Activated CD8-positive, alpha-beta memory T cell treated with anti-CD3 and anti-CD28 coated beads for 4 hours (primary cell): ENCODE measurements around the gene ZNF70.

ENCODE experiments used
- DNase-seq, 2 donors: peaks; one replicate each; pipeline ENCODE4 v3.0.0-alpha.2; 2020; ENCODE audit warnings: low read depth in 2 of 2

ZNF70 gene

GRCh38 chr22:23692598-23693291, 58.2 kb downstream of the ZNF70 start:
- DNase-seq, result no peak

- no peak for DNase-seq
Observed at GRCh38 chr22:23691748-23692423, 59.0 kb downstream of the ZNF70 start.

- no peak for DNase-seq
Observed at GRCh38 chr22:23690713-23691112, 60.2 kb downstream of the ZNF70 start, which contains the start of gene RGL4. Gene RGL4 (plus strand): TSS chr22:23691013. CDS start chr22:23692031, 1,018 bp downstream.

GRCh38 chr22:23689414-23689813, 61.5 kb downstream of the ZNF70 start:
- no peak for DNase-seq
